HCT116 (cell line): Measurements from ENCODE around the gene ZNRF3. TPM values are rescaled to one million over a fixed set of nuclear protein-coding genes. Genes with fewer than 3 reads are reported as not detected.
A peak's percentile ranks its signal among the peaks of the same experiment; 100 is the strongest.

Source experiments
- ATAC-seq: fragments of 200-7000 bp; cut with Tn5 transposase; 2 replicates; pipeline ENCODE4 v1.9.1; 2020; ENCODE audit warnings: mild to moderate bottlenecking, moderate library complexity
- BruUV-seq: library from RNA; stranded (reverse); fragments of 400-500 nt; replicated peaks from 2 replicates; lab custom pipeline; 2021; lab: Mats Ljungman, UMichigan
- CTCF ChIA-PET: fragments of 300-600 bp; sonication (Branson Sonifier 250); formaldehyde crosslinking; loops from one replicate; lab custom pipeline; 2021; ENCODE audit warnings: antibody characterized with exemption; lab: Charles Lee
- POLR2A ChIA-PET: fragments of 300-600, 350-600 bp; sonication (Branson Sonifier 250); formaldehyde crosslinking; loops from one replicate; lab custom pipeline; 2021; ENCODE audit warnings: antibody characterized with exemption; lab: Charles Lee
- RAD21 ChIA-PET, 2 experiments: fragments of 300-600 bp; sonication (Branson Sonifier 250); formaldehyde crosslinking; loops; one replicate each; lab custom pipeline; 2023; ENCODE audit warnings: low total read pairs in 2 of 2; ENCODE audit not compliant: uncharacterized antibody in 2 of 2, unreplicated experiment in 2 of 2, low non-redundant PET in 1 of 2; lab: Charles Lee
- DNase-seq: peaks from one replicate; pipeline ENCODE4 v3.0.0-alpha.2; 2010; ENCODE audit warnings: low read depth, low spot score
- H2AFZ ChIP-seq: fragments of 200-600 bp; shearing (Covaris generic), sonication (generic); 2 replicates; pipeline ENCODE4 v1.6.1; 2017; ENCODE audit warnings: low read depth, mixed run types, mixed read lengths, antibody characterized with exemption, low read length; ENCODE audit not compliant: poor library complexity, severe bottlenecking
- H3K27ac ChIP-seq: 2 replicates; pipeline ENCODE4 v1.5.1; 2012; ENCODE audit warnings: low read depth, low read length
- H3K27me3 ChIP-seq: fragments of 200-600 bp; sonication (generic); 2 replicates; pipeline ENCODE4 v1.6.1; 2016; ENCODE audit warnings: mixed run types, low read length, mixed read lengths; ENCODE audit not compliant: insufficient read depth
- H3K36me3 ChIP-seq, 2 experiments: fragments of 200-500 bp in 1 of 2; fragments of 200-600 bp in 1 of 2; sonication (Bioruptor generic) in 1 of 2; sonication (generic) in 1 of 2; 2 replicates each; pipeline versions ENCODE4 v1.5.1 to v1.6.1; 2014 to 2016; ENCODE audit warnings: low read length in 2 of 2, inconsistent platforms in 1 of 2, mixed read lengths in 1 of 2, mixed run types in 1 of 2; ENCODE audit not compliant: insufficient read depth in 2 of 2, control insufficient read depth in 1 of 2
- H3K4me1 ChIP-seq, 2 experiments: fragments of 200-600 bp in 1 of 2; sonication (generic) in 1 of 2; 2 replicates each; pipeline versions ENCODE4 v1.5.1 to v1.6.1; 2012 to 2017; ENCODE audit warnings: low read length in 2 of 2, inconsistent platforms in 1 of 2, mild to moderate bottlenecking in 1 of 2, mixed read lengths in 1 of 2, mixed run types in 1 of 2, moderate library complexity in 1 of 2; ENCODE audit not compliant: insufficient read depth in 2 of 2, control insufficient read depth in 1 of 2
- H3K4me2 ChIP-seq: fragments of 200-600 bp; sonication (generic); 2 replicates; pipeline ENCODE4 v1.6.1; 2017; ENCODE audit warnings: mixed run types, low read length, mixed read lengths
- H3K4me3 ChIP-seq, 2 experiments: fragments of 200-600 bp in 1 of 2; sonication (generic) in 1 of 2; replicated peaks in 1 of 2; 2 replicates each; pipeline ENCODE4 v1.5.1; 2011 to 2016; ENCODE audit warnings: low read length in 2 of 2, control low read depth in 1 of 2, low read depth in 1 of 2, mild to moderate bottlenecking in 1 of 2, mixed read lengths in 1 of 2, mixed run types in 1 of 2
- H3K79me2 ChIP-seq: fragments of 200-600 bp; sonication (generic); 2 replicates; pipeline ENCODE4 v1.6.1; 2017; ENCODE audit warnings: mild to moderate bottlenecking, mixed run types, low read length, moderate library complexity, mixed read lengths; ENCODE audit not compliant: insufficient read depth
- H3K9ac ChIP-seq: fragments of 200-600 bp; sonication (generic); 2 replicates; pipeline ENCODE4 v1.6.1; 2016; ENCODE audit warnings: low read length, mixed read lengths
- H3K9me2 ChIP-seq: fragments of 200-600 bp; sonication (generic), shearing (Covaris generic); 2 replicates; pipeline ENCODE4 v1.6.1; 2017; ENCODE audit warnings: mixed run types, mild to moderate bottlenecking, moderate library complexity; ENCODE audit not compliant: insufficient read depth
- H3K9me3 ChIP-seq, 2 experiments: fragments of 200-500 bp in 1 of 2; fragments of 200-600 bp in 1 of 2; sonication (Bioruptor generic) in 1 of 2; sonication (generic) in 1 of 2; 2 replicates each; pipeline ENCODE4 v1.6.1; 2014 to 2017; ENCODE audit warnings: low read length in 2 of 2, mixed read lengths in 2 of 2, inconsistent platforms in 1 of 2, low read depth in 1 of 2, mild to moderate bottlenecking in 1 of 2, mixed run types in 1 of 2, moderate library complexity in 1 of 2; ENCODE audit not compliant: control insufficient read depth in 1 of 2, insufficient read depth in 1 of 2
- H4K20me1 ChIP-seq: fragments of 200-600 bp; sonication (generic), shearing (Covaris generic); 2 replicates; pipeline ENCODE4 v1.6.1; 2017; ENCODE audit warnings: mixed run types, mild to moderate bottlenecking, moderate library complexity; ENCODE audit not compliant: insufficient read depth
- CBX3 ChIP-seq: IDR thresholded peaks from 2 replicates; pipeline ENCODE4 v1.6.1; 2012; ENCODE audit warnings: low read depth
- CEBPB ChIP-seq: IDR thresholded peaks from 2 replicates; pipeline ENCODE4 v1.6.1; 2012; ENCODE audit warnings: low read depth
- CTCF ChIP-seq, 3 experiments: fragments of 200-600 bp in 1 of 3; sonication (generic) in 1 of 3; IDR thresholded peaks in 2 of 3; conservative IDR thresholded peaks in 1 of 3; 2 replicates each; pipeline ENCODE4 v1.5.1; 2012 to 2017; ENCODE audit warnings: low read depth in 2 of 3, low read length in 2 of 3, antibody characterized with exemption in 1 of 3, borderline replicate concordance in 1 of 3, control low read depth in 1 of 3, mild to moderate bottlenecking in 1 of 3, mixed read lengths in 1 of 3, mixed run types in 1 of 3, moderate library complexity in 1 of 3; ENCODE audit not compliant: insufficient read depth in 1 of 3
- EGR1 ChIP-seq: IDR thresholded peaks from 2 replicates; pipeline ENCODE4 v1.6.1; 2012; ENCODE audit warnings: low read depth
- ELF1 ChIP-seq: IDR thresholded peaks from 2 replicates; pipeline ENCODE4 v1.6.1; 2012; ENCODE audit warnings: low read depth, borderline replicate concordance
- EZH2 ChIP-seq: fragments of 200-600 bp; sonication (generic); IDR thresholded peaks from 2 replicates; pipeline ENCODE4 v1.6.1; 2017; ENCODE audit warnings: antibody characterized with exemption, mixed run types
- EZH2phosphoT487 ChIP-seq: fragments of 200-600 bp; IDR thresholded peaks from 2 replicates; pipeline ENCODE4 v1.6.1; 2018; ENCODE audit warnings: antibody characterized with exemption, borderline replicate concordance
- JUND ChIP-seq: IDR thresholded peaks from 2 replicates; pipeline ENCODE4 v1.6.1; 2012
- RAD21 ChIP-seq: IDR thresholded peaks from 2 replicates; pipeline ENCODE4 v1.6.1; 2012; ENCODE audit warnings: low read depth, mild to moderate bottlenecking
- SIN3A ChIP-seq: IDR thresholded peaks from 2 replicates; pipeline ENCODE4 v1.6.1; 2012; ENCODE audit warnings: low read depth
- SRF ChIP-seq: IDR thresholded peaks from 2 replicates; pipeline ENCODE4 v1.6.1; 2012; ENCODE audit warnings: low read depth
- YY1 ChIP-seq: IDR thresholded peaks from 2 replicates; pipeline ENCODE4 v1.6.1; 2011; ENCODE audit warnings: low read length, low read depth, moderate library complexity, mild to moderate bottlenecking; ENCODE audit not compliant: insufficient replicate concordance; ENCODE audit errors: extremely low read depth
- intact Hi-C: fragments of 100-400 bp; cut with micrococcal nuclease; formaldehyde crosslinking; loops from 2 replicates; pipeline ENCODE4 v1.10.0; 2022
- total RNA-seq: library from RNA; stranded (reverse); gene quantifications from one replicate; pipeline ENCODE4 v1.2.1, GENCODE V29; 2021; ENCODE audit not compliant: unreplicated experiment

ZNRF3 gene
- total RNA-seq, 1 experiment from 2014 or later = 12.2 TPM

GRCh38 chr22:28949788-28950187 is 66.4 kb downstream of the ZNRF3 start (continued):
- no peak for TF ChIP-seq SIN3A
- TF ChIP-seq EZH2 = no peak
- no peak for TF ChIP-seq ELF1
- TF ChIP-seq SRF = no peak
- no peak for TF ChIP-seq RAD21
- TF ChIP-seq EZH2phosphoT487 = no peak
- TF ChIP-seq CBX3 = no peak
- no peak for TF ChIP-seq JUND
- TF ChIP-seq CTCF (IDR thresholded peaks at IDR 0.05 in 2 of 3, conservative IDR thresholded peaks at IDR 0.05 in 1 of 3; ENCODE audit: borderline replicate concordance in 1 of 3, insufficient read depth in 1 of 3, low read depth in 2 of 3, low read length in 2 of 3) = no peak
- TF ChIP-seq YY1 = no peak

GRCh38 chr22:28950617-28951411 is 67.4 kb downstream of the ZNRF3 start:
- peaks cover 17 to 26% of the 10 kb centered on the region in 2 experiments; a peak in 3 of 4 replicates for H3K4me1 ChIP-seq
- no peaks in the 10 kb centered on the region for H3K27me3 ChIP-seq
- POLR2A ChIA-PET = no interaction called here
- H3K79me2 ChIP-seq = peaks cover 69% of the 10 kb centered on the region
- H4K20me1 ChIP-seq = no peaks in the 10 kb centered on the region; the same call in 1 of the 2 replicates
- ATAC-seq (no peak), DNase-seq (no peak)
- H3K9ac ChIP-seq = no peak overlapping the region
- RAD21 ChIA-PET = no interaction called here
- BruUV-seq = no TSS peak
- intact Hi-C loops = no loop called here
- TF ChIP-seq CEBPB (no peak), EZH2 (no peak), CTCF (IDR thresholded peaks at IDR 0.05 in 2 of 3, conservative IDR thresholded peaks at IDR 0.05 in 1 of 3; ENCODE audit: borderline replicate concordance in 1 of 3, insufficient read depth in 1 of 3, low read depth in 2 of 3, low read length in 2 of 3) (peak in 2 of 3 experiments; percentile 17 to 42; a peak in 2 of 6 replicates), SIN3A (no peak), EGR1 (no peak), JUND (no peak)
- no peak overlapping the region for H3K27ac ChIP-seq
- no peak overlapping the region for H3K4me2 ChIP-seq
- H3K9me3 ChIP-seq = no peaks in the 10 kb centered on the region
- H3K36me3 ChIP-seq = no peaks in the 10 kb centered on the region
- H3K4me3 ChIP-seq = no peak overlapping the region
- no peak overlapping the region for H2AFZ ChIP-seq
- H3K9me2 ChIP-seq = no peaks in the 10 kb centered on the region
- CTCF ChIA-PET = no interaction called here
